ENCODE results near the gene MEX3D. TPM values are rescaled to one million over a fixed set of nuclear protein-coding genes. Genes with fewer than 3 reads are reported as not detected.

Gene MEX3D
- total RNA-seq, 2 experiments from 2014 or later = 1.6 to 2.3 TPM

DNA sequence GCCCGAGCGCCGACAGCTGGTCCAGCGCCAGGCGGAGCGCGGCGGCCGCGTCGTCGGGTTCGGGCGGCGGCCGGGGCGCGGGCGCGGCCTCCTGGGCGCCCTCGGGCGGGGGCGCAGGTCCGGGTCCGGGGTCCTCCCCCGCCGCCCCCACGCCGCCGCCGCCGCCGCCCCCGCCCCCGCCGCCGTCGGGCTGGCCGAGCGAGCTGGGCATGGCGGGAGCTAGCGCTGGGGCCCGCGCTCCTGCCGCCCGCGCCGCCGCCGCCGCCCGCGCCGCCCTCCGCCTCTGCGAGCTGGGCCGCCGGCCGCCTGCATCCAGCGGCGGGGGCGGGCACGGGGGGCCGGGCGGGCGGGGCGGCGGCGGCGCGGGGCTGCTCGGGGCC, 287 bp downstream of the MEX3D start:
- H3K4me1 ChIP-seq (ENCODE audit: insufficient read depth, low read length) = peaks cover 13% of the 10 kb centered on the region
- CTCF ChIA-PET = no interaction called here
- ATAC-seq (ENCODE audit: poor library complexity) (peak; percentile 38), DNase-seq (peak in 1 of 14 experiments; percentile 51)
- no peak overlapping the region for H3K4me3 Mint-ChIP-seq
- no peaks in the 10 kb centered on the region for H3K36me3 Mint-ChIP-seq (ENCODE audit: low read depth)
- H3K4me3 ChIP-seq (ENCODE audit: low read length) = no peak overlapping the region
- H3K4me1 Mint-ChIP-seq (ENCODE audit: low read depth) = peaks cover 4% of the 10 kb centered on the region
- H3K9me3 ChIP-seq (ENCODE audit: control insufficient read depth in 1 of 2, insufficient read depth in 1 of 2, low read length in 2 of 2) = no peaks in the 10 kb centered on the region
- intact Hi-C loops (cut with DNase I, micrococcal nuclease) = loop anchor here in 1 of 2 experiments (1.0 to 2.0 kb wide), 2 partner anchors 23 to 37 kb away; partner anchors contain the start of gene UQCR11
- no peak for TF ChIP-seq CTCF (IDR thresholded peaks at IDR 0.05)
- no peak overlapping the region for H3K27ac Mint-ChIP-seq
- H3K27ac ChIP-seq (ENCODE audit: low read depth in 1 of 2, low read length in 2 of 2) = no peak overlapping the region
- peaks cover 4% of the 10 kb centered on the region for H3K27me3 Mint-ChIP-seq
- no peaks in the 10 kb centered on the region for H3K9me3 Mint-ChIP-seq
- POLR2A ChIA-PET = no interaction called here
- no peaks in the 10 kb centered on the region for H3K27me3 ChIP-seq (ENCODE audit: control insufficient read depth in 1 of 2, insufficient read depth in 2 of 2, low read length in 2 of 2)
- no peaks in the 10 kb centered on the region for H3K36me3 ChIP-seq (ENCODE audit: insufficient read depth, low read length)

- no peak for ATAC-seq (ENCODE audit: poor library complexity)
- Histone ChIP-seq H3K36me3 (ENCODE audit: insufficient read depth, low read length) (no peaks in the 10 kb centered on the region), H3K4me3 (ENCODE audit: low read length) (no peak overlapping the region), H3K27ac (ENCODE audit: low read depth in 1 of 2, low read length in 2 of 2) (no peak overlapping the region), H3K27me3 (ENCODE audit: control insufficient read depth in 1 of 2, insufficient read depth in 2 of 2, low read length in 2 of 2) (no peaks in the 10 kb centered on the region), H3K4me1 (ENCODE audit: insufficient read depth, low read length) (peaks cover 13% of the 10 kb centered on the region), H3K9me3 (ENCODE audit: control insufficient read depth in 1 of 2, insufficient read depth in 1 of 2, low read length in 2 of 2) (no peaks in the 10 kb centered on the region)
- intact Hi-C loops (cut with DNase I, micrococcal nuclease) = no loop called here
- H3K27ac Mint-ChIP-seq = no peak overlapping the region
- H3K27me3 Mint-ChIP-seq = peaks cover 4% of the 10 kb centered on the region
- no peak for TF ChIP-seq CTCF (IDR thresholded peaks at IDR 0.05)
- ChIA-PET CTCF (no interaction called here), POLR2A (interaction anchor here (0.5 kb wide), 1 partner anchor 31 kb away, joined by 3 read pairs; no protein-coding TSS in a partner anchor)
- DNase-seq = peak in 3 of 14 experiments; percentile 18 to 40 (median 30)
- no peaks in the 10 kb centered on the region for H3K36me3 Mint-ChIP-seq (ENCODE audit: low read depth)
- H3K4me3 Mint-ChIP-seq = no peak overlapping the region
- peaks cover 4% of the 10 kb centered on the region for H3K4me1 Mint-ChIP-seq (ENCODE audit: low read depth)
- H3K9me3 Mint-ChIP-seq = no peaks in the 10 kb centered on the region
Measured at GRCh38 chr19:1567116-1567847, 843 bp downstream of the MEX3D start.

- Mint-ChIP-seq H3K4me1 (ENCODE audit: low read depth) (peaks cover 4% of the 10 kb centered on the region), H3K27me3 (peaks cover 4% of the 10 kb centered on the region), H3K36me3 (ENCODE audit: low read depth) (no peaks in the 10 kb centered on the region), H3K9me3 (no peaks in the 10 kb centered on the region), H3K27ac (no peak overlapping the region), H3K4me3 (no peak overlapping the region)
- CTCF ChIA-PET = no interaction called here
- intact Hi-C loops (cut with DNase I, micrococcal nuclease) = no loop called here
- no peak for TF ChIP-seq CTCF (IDR thresholded peaks at IDR 0.05)
- Histone ChIP-seq H3K27me3 (ENCODE audit: control insufficient read depth in 1 of 2, insufficient read depth in 2 of 2, low read length in 2 of 2) (no peaks in the 10 kb centered on the region), H3K4me1 (ENCODE audit: insufficient read depth, low read length) (peaks cover 13% of the 10 kb centered on the region), H3K27ac (ENCODE audit: low read depth in 1 of 2, low read length in 2 of 2) (no peak overlapping the region), H3K36me3 (ENCODE audit: insufficient read depth, low read length) (no peaks in the 10 kb centered on the region), H3K9me3 (ENCODE audit: control insufficient read depth in 1 of 2, insufficient read depth in 1 of 2, low read length in 2 of 2) (no peaks in the 10 kb centered on the region), H3K4me3 (ENCODE audit: low read length) (no peak overlapping the region)
- POLR2A ChIA-PET = interaction anchor here (0.5 kb wide), 1 partner anchor 32 kb away, joined by 3 read pairs; no protein-coding TSS in a partner anchor
- DNase-seq = no peak
- no peak for ATAC-seq (ENCODE audit: poor library complexity)
Measured at GRCh38 chr19:1566392-1567115, 1.6 kb downstream of the MEX3D start.
